Nephron (organoid): ENCODE data around the gene ARL5A.

Experiments
- H3K27ac Mint-ChIP-seq, 3 experiments: 2 replicates each; pipeline ENCODE4 v1.8.0; 2020; ENCODE audit warnings: mixed read lengths in 3 of 3, mild to moderate bottlenecking in 2 of 3, moderate library complexity in 1 of 3
- H3K27me3 Mint-ChIP-seq: 2 replicates; pipeline ENCODE4 v1.8.0; 2021; ENCODE audit warnings: low read depth, mild to moderate bottlenecking, moderate library complexity, mixed read lengths
- H3K36me3 Mint-ChIP-seq: 2 replicates; pipeline ENCODE4 v1.8.0; 2020; ENCODE audit warnings: low read depth, mixed read lengths
- H3K4me1 Mint-ChIP-seq: 2 replicates; pipeline ENCODE4 v1.8.0; 2020; ENCODE audit warnings: mixed read lengths
- H3K4me3 Mint-ChIP-seq, 3 experiments: 2 replicates each; pipeline ENCODE4 v1.8.0; 2020; ENCODE audit warnings: mild to moderate bottlenecking in 3 of 3, mixed read lengths in 3 of 3, moderate library complexity in 2 of 3
- H3K9me3 Mint-ChIP-seq: 2 replicates; pipeline ENCODE4 v1.8.0; 2020; ENCODE audit warnings: mixed read lengths
- CTCF ChIP-seq, 3 experiments: fragments of 200-600 bp; sonication (generic); IDR thresholded peaks; one replicate each; pipeline ENCODE4 v1.5.0; 2021; ENCODE audit warnings: antibody characterized with exemption in 3 of 3; ENCODE audit not compliant: unreplicated experiment in 3 of 3

The ARL5A gene

GRCh38 chr2:151844211-151844896 is 16.1 kb upstream of the ARL5A start:
- H3K27ac Mint-ChIP-seq = peak overlapping the region; percentile 7 to 73 (median 34)
- H3K9me3 Mint-ChIP-seq = no peaks in the 10 kb centered on the region
- peaks cover 12% of the 10 kb centered on the region for H3K4me1 Mint-ChIP-seq

DNA sequence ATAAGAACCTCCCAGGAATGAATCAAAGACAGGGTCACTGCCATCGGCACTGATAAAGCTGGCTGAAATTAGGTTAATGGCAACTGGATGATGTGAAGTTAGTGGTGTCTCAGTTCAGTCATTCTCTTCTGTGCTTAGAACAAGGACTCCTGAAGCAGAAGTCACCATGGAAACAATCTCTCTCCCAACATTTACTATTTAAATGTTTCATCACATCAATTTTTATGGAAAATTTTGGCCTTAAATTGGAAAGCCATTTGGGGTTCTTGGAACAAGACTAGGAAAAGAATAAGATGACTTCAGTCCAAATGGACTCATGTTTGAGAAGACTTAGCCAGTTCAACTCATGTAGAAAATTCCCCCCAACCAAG is 15.5 kb upstream of the ARL5A start:
- TF ChIP-seq CTCF (IDR thresholded peaks at IDR 0.05; ENCODE audit: unreplicated experiment in 3 of 3) = no peak
- H3K9me3 Mint-ChIP-seq = no peaks in the 10 kb centered on the region
- peaks cover 12% of the 10 kb centered on the region for H3K4me1 Mint-ChIP-seq
- peaks cover 4% of the 10 kb centered on the region for H3K36me3 Mint-ChIP-seq
- no peaks in the 10 kb centered on the region for H3K27me3 Mint-ChIP-seq
- H3K4me3 Mint-ChIP-seq = no peak overlapping the region
- peak overlapping the region; percentile 7 to 73 (median 34) for H3K27ac Mint-ChIP-seq

More at GRCh38 chr2:151844211-151844896, 16.1 kb upstream of the ARL5A start:
- no peak for TF ChIP-seq CTCF (IDR thresholded peaks at IDR 0.05; ENCODE audit: unreplicated experiment in 3 of 3)
- H3K27me3 Mint-ChIP-seq = no peaks in the 10 kb centered on the region
- H3K36me3 Mint-ChIP-seq = no peaks in the 10 kb centered on the region
- H3K4me3 Mint-ChIP-seq = no peak overlapping the region

- H3K4me1 Mint-ChIP-seq = peaks cover 12% of the 10 kb centered on the region
- H3K27ac Mint-ChIP-seq = peak overlapping the region in 2 of 3 experiments; percentile 11 to 24
- no peaks in the 10 kb centered on the region for H3K9me3 Mint-ChIP-seq
- no peak for TF ChIP-seq CTCF (IDR thresholded peaks at IDR 0.05; ENCODE audit: unreplicated experiment in 3 of 3)
- no peak overlapping the region for H3K4me3 Mint-ChIP-seq
- H3K36me3 Mint-ChIP-seq = peaks cover 4% of the 10 kb centered on the region
- no peaks in the 10 kb centered on the region for H3K27me3 Mint-ChIP-seq
Measured at GRCh38 chr2:151842830-151843690, 14.8 kb upstream of the ARL5A start.

DNA sequence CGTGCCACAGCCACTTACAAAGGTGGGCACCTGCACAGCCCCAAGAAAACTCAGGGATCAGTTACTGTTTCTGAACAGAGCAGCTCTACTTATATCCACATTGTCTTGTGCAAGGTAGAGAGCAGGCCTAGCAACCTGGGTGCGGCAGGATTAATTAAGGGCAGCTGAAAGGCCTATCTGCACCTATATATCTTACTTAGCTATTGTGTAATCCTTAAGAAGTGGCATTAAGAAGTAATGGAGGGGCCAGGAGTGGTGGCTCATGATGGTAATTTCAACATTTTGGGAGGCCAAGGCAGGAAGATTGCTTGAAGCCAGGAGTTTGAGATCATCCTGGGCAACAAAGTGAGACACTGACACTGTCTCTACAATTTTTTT is 12.8 kb upstream of the ARL5A start:
- TF ChIP-seq CTCF (IDR thresholded peaks at IDR 0.05; ENCODE audit: unreplicated experiment in 3 of 3) = no peak
- no peak overlapping the region for H3K4me3 Mint-ChIP-seq
- H3K4me1 Mint-ChIP-seq = peaks cover 12% of the 10 kb centered on the region
- H3K27ac Mint-ChIP-seq = no peak overlapping the region
- no peaks in the 10 kb centered on the region for H3K27me3 Mint-ChIP-seq
- H3K9me3 Mint-ChIP-seq = no peaks in the 10 kb centered on the region
- peaks cover 4% of the 10 kb centered on the region for H3K36me3 Mint-ChIP-seq

- no peaks in the 10 kb centered on the region for H3K27me3 Mint-ChIP-seq
- TF ChIP-seq CTCF (IDR thresholded peaks at IDR 0.05; ENCODE audit: unreplicated experiment in 3 of 3) = no peak
- H3K4me1 Mint-ChIP-seq = peaks cover 12% of the 10 kb centered on the region
- H3K36me3 Mint-ChIP-seq = peaks cover 4% of the 10 kb centered on the region
- no peak overlapping the region for H3K27ac Mint-ChIP-seq
- no peaks in the 10 kb centered on the region for H3K9me3 Mint-ChIP-seq
- no peak overlapping the region for H3K4me3 Mint-ChIP-seq
Measured at GRCh38 chr2:151840216-151841046, 12.2 kb upstream of the ARL5A start.
